HG02870 (cell line): Measurements from ENCODE around the gene GNAQ.
"Not testable (repeated sequence)": the region's sequence is repeated elsewhere in the genome, so short reads cannot be mapped to it uniquely, and the experiment has no call there.

Experiments
- ATAC-seq: cut with Tn5 transposase; IDR thresholded peaks from one replicate; pipeline ENCODE4 v1.9.1; 2021; ENCODE audit warnings: mild to moderate bottlenecking, moderate library complexity; ENCODE audit not compliant: unreplicated experiment

The GNAQ gene

GRCh38 chr9:77710965-77711648 is 320.5 kb downstream of the GNAQ start:
- ATAC-seq = no peak

- no peak for ATAC-seq
Observed at GRCh38 chr9:77710316-77710715, 321.3 kb downstream of the GNAQ start.

GRCh38 chr9:77708064-77708815 is 323.4 kb downstream of the GNAQ start:
- no peak for ATAC-seq

GRCh38 chr9:77707383-77708063 is 324.1 kb downstream of the GNAQ start:
- ATAC-seq = no peak

GRCh38 chr9:77705636-77706035 is 326.0 kb downstream of the GNAQ start:
- no peak for ATAC-seq

- ATAC-seq = not testable (repeated sequence)
Observed at GRCh38 chr9:77702521-77703390, 328.9 kb downstream of the GNAQ start.

- ATAC-seq = no peak
Observed at GRCh38 chr9:77697238-77697984, 334.2 kb downstream of the GNAQ start.

GRCh38 chr9:77690723-77691122 is 340.9 kb downstream of the GNAQ start:
- ATAC-seq = not testable (repeated sequence)

- ATAC-seq = not testable (repeated sequence)
Observed at GRCh38 chr9:77690119-77690518, 341.5 kb downstream of the GNAQ start.

- not testable (repeated sequence) for ATAC-seq
Observed at GRCh38 chr9:77687737-77688136, 343.9 kb downstream of the GNAQ start.

GRCh38 chr9:77680581-77680980 is 351.0 kb downstream of the GNAQ start:
- no peak for ATAC-seq

GRCh38 chr9:77679661-77680368 is 351.8 kb downstream of the GNAQ start:
- no peak for ATAC-seq

- no peak for ATAC-seq
Observed at GRCh38 chr9:77679088-77679487, 352.5 kb downstream of the GNAQ start.

- no peak for ATAC-seq
Observed at GRCh38 chr9:77677957-77678535, 353.6 kb downstream of the GNAQ start.

- no peak for ATAC-seq
Observed at GRCh38 chr9:77677397-77677796, 354.2 kb downstream of the GNAQ start.

GRCh38 chr9:77673941-77674791 is 357.4 kb downstream of the GNAQ start:
- no peak for ATAC-seq

- ATAC-seq = no peak
Observed at GRCh38 chr9:77672183-77672582, 359.4 kb downstream of the GNAQ start.

GRCh38 chr9:77667151-77667550 is 364.5 kb downstream of the GNAQ start:
- ATAC-seq = no peak
